NCI-H146 treated with DMSO at 0.1 percent for 48 hours (cell line): ENCODE data around the gene MRPL36.
"Not testable (repeated sequence)": the region's sequence is repeated elsewhere in the genome, so short reads cannot be mapped to it uniquely, and the experiment has no call there.

Source experiments
- DNase-seq: peaks from one replicate; lab custom pipeline; 2025; ENCODE audit not compliant: unreplicated experiment; lab: John Stamatoyannopoulos, UW

Gene MRPL36

DNA sequence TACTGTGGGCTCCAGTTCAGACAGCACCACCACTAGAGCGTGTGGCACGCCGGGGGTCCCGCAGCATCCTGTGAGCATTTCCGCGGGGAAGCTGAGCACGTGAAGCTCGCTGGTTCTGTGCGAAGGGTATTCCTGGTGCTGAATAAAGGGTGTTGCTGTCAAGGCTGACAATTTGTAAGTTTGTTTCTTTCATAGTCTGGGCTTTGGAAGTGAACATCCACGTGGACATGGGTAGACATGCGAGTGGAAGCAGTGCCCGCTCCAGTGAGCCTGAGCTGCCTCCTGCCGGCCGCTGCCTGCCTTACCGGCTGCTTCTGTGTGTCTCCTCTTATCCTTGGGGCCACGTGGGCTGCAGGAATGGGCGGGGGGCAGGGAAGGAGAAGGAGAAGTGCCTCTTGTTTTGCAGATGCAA is 16.2 kb upstream of the MRPL36 start:
- no peak for DNase-seq

GRCh38 chr5:1815071-1815786 is 15.6 kb upstream of the MRPL36 start:
- DNase-seq: no peak

DNA sequence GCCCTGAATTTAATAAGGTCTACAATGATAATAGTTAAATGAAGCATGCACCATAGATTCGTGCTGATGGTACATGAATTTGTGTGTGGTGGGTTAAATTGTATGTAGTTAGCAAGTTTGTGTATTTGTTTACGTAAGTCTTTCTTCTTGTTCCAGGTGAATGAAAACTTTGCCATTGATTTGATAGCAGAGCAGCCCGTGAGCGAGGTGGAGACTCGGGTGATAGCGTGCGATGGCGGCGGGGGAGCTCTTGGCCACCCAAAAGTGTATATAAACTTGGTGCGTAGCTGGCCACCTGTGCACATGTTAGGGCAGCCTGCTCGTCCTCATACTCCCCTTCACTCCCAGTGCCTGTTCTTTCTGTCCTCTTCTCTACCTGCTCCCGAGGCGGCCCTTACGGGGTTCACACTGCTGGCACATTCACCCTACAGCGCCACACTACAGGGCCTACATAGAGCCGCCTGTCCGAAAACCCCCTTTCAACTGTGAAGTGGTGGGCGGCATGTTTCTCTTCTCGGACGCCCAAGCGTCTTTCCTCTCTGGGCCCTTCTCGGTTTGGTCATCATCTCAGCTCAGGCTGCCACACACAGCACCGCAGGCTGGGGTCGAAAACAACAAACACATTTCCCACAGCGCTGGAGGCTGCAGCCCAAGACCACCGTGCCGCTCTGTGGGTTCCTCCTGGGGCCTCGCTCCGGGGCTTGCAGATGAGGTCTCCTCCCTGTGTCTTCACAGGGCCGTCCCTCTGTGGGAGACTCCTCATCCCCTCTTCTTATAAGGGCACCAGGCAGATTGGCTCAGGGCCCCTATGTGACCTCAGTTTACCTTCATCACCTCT is 14.8 kb upstream of the MRPL36 start:
- DNase-seq: no peak

DNA sequence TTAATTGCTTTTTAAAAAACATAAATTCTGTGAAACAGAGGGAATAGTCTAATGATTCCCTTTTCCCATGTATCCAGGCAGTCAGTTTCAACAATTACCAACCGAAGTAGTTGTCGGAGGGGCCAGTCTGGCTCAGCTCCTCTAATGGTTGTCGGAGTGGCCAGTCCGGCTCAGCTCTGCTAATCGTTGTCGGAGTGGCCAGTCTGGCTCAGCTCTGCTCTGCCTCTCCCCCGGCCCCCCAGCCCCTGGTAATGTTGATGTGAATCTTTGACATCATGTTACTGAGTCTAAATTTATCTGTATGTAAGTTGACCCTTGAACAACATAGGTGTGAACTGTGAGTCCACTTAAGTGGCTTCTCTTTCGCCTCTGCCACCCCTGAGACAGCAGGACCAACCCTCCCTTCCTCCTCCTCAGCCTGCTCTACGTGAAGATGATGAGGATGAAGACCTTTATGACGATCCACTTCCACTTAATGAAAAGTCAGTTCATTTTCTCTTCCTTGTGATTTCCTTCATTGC is 11.0 kb upstream of the MRPL36 start:
- no peak for DNase-seq

- no peak for DNase-seq
Observed at GRCh38 chr5:1809416-1810035, 9.9 kb upstream of the MRPL36 start.

DNA sequence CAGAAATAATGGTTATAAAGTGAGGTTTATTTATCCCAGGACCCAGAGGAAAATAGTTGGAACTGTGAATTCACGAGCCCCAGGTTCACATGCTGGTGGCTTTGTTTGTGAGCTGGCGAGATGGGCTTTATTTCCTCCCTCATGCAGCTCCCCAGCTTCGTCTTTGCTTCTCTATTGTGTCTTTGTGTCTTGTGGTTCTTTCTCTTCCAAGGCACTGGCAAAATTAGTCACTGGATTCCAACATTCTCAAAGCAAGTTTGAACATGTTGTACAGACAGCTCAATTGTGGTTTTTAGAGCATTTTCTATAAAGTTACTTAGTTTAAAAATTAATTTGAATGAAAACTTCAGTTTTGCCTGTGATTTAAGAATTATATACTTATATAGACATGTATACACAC is 8.8 kb upstream of the MRPL36 start:
- no peak for DNase-seq

DNA sequence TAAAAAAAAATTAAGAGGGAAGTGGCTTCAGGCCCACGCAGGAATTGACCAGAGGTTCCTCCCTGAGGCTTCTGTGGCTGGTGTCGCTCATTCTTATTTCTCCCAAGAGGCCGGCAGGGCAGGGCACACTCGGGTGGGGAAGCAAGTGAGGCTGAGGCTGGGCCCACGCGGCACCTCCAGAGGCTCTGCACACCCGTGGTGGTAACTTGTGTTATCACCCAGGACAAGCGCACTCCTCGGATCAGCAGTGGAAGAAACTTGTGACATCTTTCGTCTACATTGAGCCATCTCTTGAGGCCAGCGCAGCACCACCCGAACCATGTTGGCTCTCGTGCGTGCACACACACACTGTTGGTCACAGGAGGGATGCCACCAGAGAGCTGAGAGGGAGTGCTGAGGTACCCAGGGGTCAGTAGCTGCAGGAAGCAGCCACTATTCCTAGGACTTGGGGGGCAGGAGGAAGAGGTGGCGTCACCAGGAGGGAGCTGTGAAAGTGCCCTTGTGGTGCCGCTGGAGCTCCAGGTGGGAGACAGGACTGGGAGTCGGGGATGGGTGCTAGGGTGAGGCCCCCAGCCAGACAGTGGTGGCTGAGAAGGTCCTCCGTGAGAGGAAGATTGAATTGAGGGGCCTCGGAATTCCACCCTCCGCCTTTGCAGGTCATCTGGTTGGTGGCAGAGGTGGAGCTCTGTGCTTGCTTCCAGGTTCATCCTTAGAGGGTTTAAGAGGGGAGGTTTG is 8.0 kb upstream of the MRPL36 start:
- no peak for DNase-seq

- DNase-seq: no peak
Observed at GRCh38 chr5:1806974-1807373, 7.3 kb upstream of the MRPL36 start.

DNA sequence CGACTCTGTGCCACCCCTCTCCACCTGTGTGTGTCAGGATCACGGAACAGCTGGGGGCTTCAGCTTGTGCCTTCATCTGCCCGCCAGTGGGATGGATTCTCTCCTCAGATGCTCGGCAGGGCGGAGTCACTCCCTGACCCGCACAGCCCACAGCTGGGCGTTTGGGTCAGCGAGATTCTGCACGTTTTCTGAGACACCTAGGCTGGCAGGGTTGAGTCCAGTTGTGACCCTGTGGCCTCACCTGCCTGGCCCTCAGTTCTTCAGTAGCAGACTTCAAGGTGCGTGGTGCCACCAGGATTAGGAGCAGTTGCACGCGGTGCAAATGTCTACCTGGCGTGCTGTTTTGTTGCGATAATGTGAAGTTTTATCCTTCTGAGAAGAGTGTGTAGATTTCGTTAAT is 6.6 kb upstream of the MRPL36 start:
- DNase-seq: no peak

DNA sequence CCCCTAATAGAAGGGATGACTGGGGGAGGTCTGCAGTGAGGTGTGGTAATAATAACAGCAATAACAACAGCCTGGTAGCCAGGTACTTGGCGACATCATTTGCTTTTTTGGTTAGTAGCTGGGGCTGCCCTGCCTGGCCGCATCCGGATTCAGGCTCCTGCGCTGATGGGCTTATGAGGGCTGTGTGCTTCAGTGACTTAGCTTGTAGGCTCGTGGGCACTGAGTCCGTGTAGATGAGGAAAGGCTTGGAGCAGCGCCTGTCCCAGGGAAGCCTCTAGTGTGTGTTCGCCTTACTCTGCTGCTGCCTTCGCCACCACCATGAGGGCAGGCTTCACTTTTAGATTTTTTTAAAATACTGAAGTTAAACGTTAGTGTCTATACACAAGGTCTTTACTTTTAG is 6.1 kb upstream of the MRPL36 start:
- no peak for DNase-seq

GRCh38 chr5:1805326-1805725 is 5.7 kb upstream of the MRPL36 start:
- DNase-seq: no peak

DNA sequence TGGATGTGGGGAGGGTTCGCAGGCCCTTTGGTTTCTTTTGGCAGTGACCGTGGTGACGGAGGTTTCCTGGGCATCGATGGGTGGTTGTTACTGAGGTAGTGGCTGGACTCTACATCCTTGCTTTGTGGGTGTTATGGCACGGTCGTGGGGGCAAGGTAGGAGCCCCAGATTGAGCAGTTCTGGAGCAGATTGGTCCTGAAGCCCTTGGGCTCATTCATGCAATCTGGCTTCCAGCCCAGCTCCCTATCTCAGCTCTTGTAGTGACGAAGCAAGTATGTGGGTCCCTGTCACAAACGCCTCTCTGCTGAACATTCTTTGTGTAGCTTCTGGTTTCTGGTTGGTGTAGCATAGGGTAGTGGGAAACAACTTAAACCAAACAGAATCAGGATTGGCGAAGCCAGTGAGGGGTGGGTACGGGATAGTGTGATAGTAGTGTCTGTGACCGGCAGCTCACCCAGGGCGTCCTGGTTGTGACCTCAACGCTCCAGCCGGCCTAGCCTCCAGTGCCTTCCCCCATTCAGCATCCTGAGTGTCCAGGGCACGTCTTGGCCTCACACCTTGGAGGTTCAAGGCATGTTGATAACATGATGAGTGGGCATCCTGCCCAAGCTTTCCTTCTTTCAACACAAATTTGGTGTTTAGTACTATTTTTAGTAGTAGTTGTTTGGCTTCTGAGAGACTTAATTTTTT is 4.5 kb upstream of the MRPL36 start:
- DNase-seq: no peak

- no peak for DNase-seq
Observed at GRCh38 chr5:1803192-1803591, 3.6 kb upstream of the MRPL36 start.

GRCh38 chr5:1801967-1802295 is 2.3 kb upstream of the MRPL36 start:
- no peak for DNase-seq

GRCh38 chr5:1801222-1801966 is 1.8 kb upstream of the MRPL36 start, which contains the start of gene NDUFS6:
TSS of gene NDUFS6 (plus strand) at chr5:1801407. CDS start at chr5:1801418, 11 bp downstream.
- DNase-seq: peak; percentile 78

- DNase-seq: peak; percentile 78
Observed at GRCh38 chr5:1800472-1801221, 1.0 kb upstream of the MRPL36 start.

DNA sequence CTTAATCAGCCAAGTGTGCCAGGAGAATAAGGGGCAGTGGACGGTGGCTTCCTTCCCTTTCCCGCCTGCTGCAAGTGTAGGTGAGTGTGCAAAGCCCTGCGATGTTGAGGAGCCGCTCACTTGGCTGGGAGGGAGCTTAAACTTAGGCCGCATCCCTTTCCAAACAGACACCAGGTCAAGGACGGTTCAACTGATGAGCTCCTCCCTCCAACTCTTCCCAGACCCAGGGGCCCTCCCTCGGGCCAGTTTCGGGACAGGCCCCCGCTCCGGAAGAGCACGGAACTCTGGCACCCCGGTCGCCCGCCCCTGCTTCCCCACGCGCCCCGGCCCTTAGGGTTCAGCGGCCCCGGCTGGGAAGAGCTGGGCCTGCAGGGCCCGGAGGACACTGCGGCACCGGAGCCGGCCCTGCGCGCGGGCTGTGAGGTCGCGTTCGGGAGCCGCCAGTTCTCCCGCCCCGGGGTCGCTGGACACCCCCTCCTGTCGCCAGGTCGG is 481 bp downstream of the MRPL36 start:
- DNase-seq: no peak

DNA sequence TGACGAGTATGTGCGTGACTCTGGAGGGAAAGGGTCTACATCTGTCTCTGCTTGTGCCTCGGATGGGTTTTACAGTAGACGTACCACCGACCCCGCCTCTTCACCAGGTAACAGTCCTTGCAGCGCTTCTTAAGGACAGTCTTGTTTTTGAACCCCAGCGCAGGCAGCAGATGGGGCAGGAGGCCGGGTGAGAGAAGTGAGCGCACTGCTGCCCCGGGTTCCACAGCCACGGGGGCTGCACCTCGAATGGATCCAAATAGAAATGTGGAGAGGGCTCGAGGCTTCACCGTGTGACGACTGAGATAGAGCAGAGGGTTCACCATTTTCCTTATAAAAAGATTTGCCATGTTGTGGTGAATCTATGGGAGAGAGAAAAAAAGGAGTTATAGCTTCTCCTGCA is 1.0 kb downstream of the MRPL36 start:
- not testable (repeated sequence) for DNase-seq

DNA sequence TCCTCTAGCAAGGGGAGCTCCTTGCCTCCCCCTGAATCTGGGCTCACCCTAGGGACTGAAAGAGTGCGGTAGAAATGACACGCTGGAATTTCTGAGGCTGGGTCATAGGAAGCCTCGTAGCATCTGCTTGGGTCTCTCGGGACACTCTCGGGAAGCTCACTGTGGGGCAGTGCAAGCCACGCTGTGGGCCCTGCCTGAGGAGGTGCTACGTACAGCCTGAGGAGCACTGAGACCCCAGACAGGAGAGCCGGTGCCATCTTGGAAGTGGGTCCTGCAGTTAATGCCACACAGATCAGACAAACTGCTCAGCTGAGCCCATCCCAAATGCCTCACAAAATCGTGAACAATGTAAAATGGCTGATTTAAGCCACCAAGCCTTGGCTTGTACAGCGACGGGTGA is 1.8 kb downstream of the MRPL36 start:
- no peak for DNase-seq
